MM.1S (cell line): ENCODE measurements around the gene TLR2.

ENCODE experiments used
- DNase-seq: peaks from one replicate; pipeline ENCODE4 v3.0.0-alpha.2; 2015
- H2AFZ ChIP-seq: fragments of 300-600 bp; sonication (generic); 2 replicates; pipeline ENCODE4 v1.6.0; 2016; ENCODE audit warnings: antibody characterized with exemption, low read length
- H3F3A ChIP-seq: fragments of 300-600 bp; sonication (generic); 2 replicates; pipeline ENCODE4 v1.6.1; 2016; ENCODE audit warnings: mild to moderate bottlenecking, antibody characterized with exemption, low read length, moderate library complexity, mixed read lengths; ENCODE audit not compliant: insufficient read depth
- H3K27ac ChIP-seq: fragments of 300-600 bp; sonication (generic); 2 replicates; pipeline ENCODE4 v1.5.1; 2016; ENCODE audit warnings: mild to moderate bottlenecking, low read length
- H3K27me3 ChIP-seq: fragments of 300-600 bp; sonication (generic); replicated peaks from 2 replicates; pipeline ENCODE4 v1.6.0; 2016; ENCODE audit warnings: low read length; ENCODE audit not compliant: insufficient read depth
- H3K36me3 ChIP-seq: fragments of 300-600 bp; sonication (generic); replicated peaks from 2 replicates; pipeline ENCODE4 v1.6.1; 2016; ENCODE audit warnings: mild to moderate bottlenecking, low read length, mixed read lengths; ENCODE audit not compliant: insufficient read depth
- H3K4me1 ChIP-seq: fragments of 300-600 bp; sonication (generic); 2 replicates; pipeline ENCODE4 v1.6.1; 2016; ENCODE audit warnings: low read length, mixed read lengths
- H3K4me2 ChIP-seq: fragments of 300-600 bp; sonication (generic); 2 replicates; pipeline ENCODE4 v1.6.0; 2016; ENCODE audit warnings: low read depth, low read length
- H3K4me3 ChIP-seq: fragments of 300-600 bp; sonication (generic); 2 replicates; pipeline ENCODE4 v1.5.1; 2016; ENCODE audit warnings: low read length, mixed read lengths
- H3K79me2 ChIP-seq: fragments of 300-600 bp; sonication (generic); 2 replicates; pipeline ENCODE4 v1.6.1; 2016; ENCODE audit warnings: mixed run types, low read length, mixed read lengths
- H3K9ac ChIP-seq: fragments of 300-600 bp; sonication (generic); 2 replicates; pipeline ENCODE4 v1.6.1; 2016; ENCODE audit warnings: low read length, mixed read lengths
- H3K9me2 ChIP-seq: fragments of 300-600 bp; sonication (generic); replicated peaks from 2 replicates; pipeline ENCODE4 v1.6.1; 2016; ENCODE audit warnings: mild to moderate bottlenecking, low read length, mixed read lengths; ENCODE audit not compliant: insufficient read depth
- H3K9me3 ChIP-seq: fragments of 300-600 bp; sonication (generic); replicated peaks from 2 replicates; pipeline ENCODE4 v1.6.1; 2016; ENCODE audit warnings: mild to moderate bottlenecking, low read length, mixed read lengths; ENCODE audit not compliant: insufficient read depth
- H4K20me1 ChIP-seq: fragments of 300-600 bp; sonication (generic); 2 replicates; pipeline ENCODE4 v1.6.1; 2016; ENCODE audit warnings: mild to moderate bottlenecking, low read length, moderate library complexity, mixed read lengths; ENCODE audit not compliant: insufficient read depth
- CTCF ChIP-seq: fragments of 300-600 bp; sonication (generic); IDR thresholded peaks from 2 replicates; pipeline ENCODE4 v1.5.1; 2016; ENCODE audit warnings: antibody characterized with exemption, low read length, mixed read lengths
- EZH2 ChIP-seq: fragments of 300-600 bp; sonication (generic); optimal IDR thresholded peaks from 2 replicates; pipeline ENCODE3; 2017; ENCODE audit warnings: low read depth, mild to moderate bottlenecking, antibody characterized with exemption, low read length, mixed read lengths
- EZH2phosphoT487 ChIP-seq: fragments of 300-600 bp; sonication (generic); IDR thresholded peaks from 2 replicates; pipeline ENCODE4 v1.6.1; 2018; ENCODE audit warnings: antibody characterized with exemption, low read length

TLR2 gene

GRCh38 chr4:153637201-153637600 lies 46.9 kb upstream of the TLR2 start:
- H3K4me2 ChIP-seq, result no peak overlapping the region
- no peaks in the 10 kb centered on the region for H3K9me2 ChIP-seq
- no peaks in the 10 kb centered on the region for H3K36me3 ChIP-seq
- H3K9me3 ChIP-seq, result no peaks in the 10 kb centered on the region
- no peaks in the 10 kb centered on the region for H3K27me3 ChIP-seq
- H3K9ac ChIP-seq, result no peak overlapping the region
- no peak overlapping the region for H2AFZ ChIP-seq
- TF ChIP-seq EZH2, result no peak
- H3K79me2 ChIP-seq, result no peaks in the 10 kb centered on the region
- H3F3A ChIP-seq, result no peaks in the 10 kb centered on the region
- H3K4me3 ChIP-seq, result no peak overlapping the region
- H4K20me1 ChIP-seq, result no peaks in the 10 kb centered on the region
- no peak overlapping the region for H3K27ac ChIP-seq
- H3K4me1 ChIP-seq, result no peaks in the 10 kb centered on the region
- DNase-seq, result no peak

GRCh38 chr4:153638011-153638410 lies 46.1 kb upstream of the TLR2 start:
- H3K4me1 ChIP-seq, result no peaks in the 10 kb centered on the region
- no peak for DNase-seq
- H3K36me3 ChIP-seq, result no peaks in the 10 kb centered on the region
- no peak overlapping the region for H3K4me2 ChIP-seq
- no peaks in the 10 kb centered on the region for H3K9me2 ChIP-seq
- no peaks in the 10 kb centered on the region for H3F3A ChIP-seq
- no peaks in the 10 kb centered on the region for H3K27me3 ChIP-seq
- no peak overlapping the region for H3K4me3 ChIP-seq
- no peak overlapping the region for H3K9ac ChIP-seq
- no peaks in the 10 kb centered on the region for H4K20me1 ChIP-seq
- no peaks in the 10 kb centered on the region for H3K9me3 ChIP-seq
- H3K27ac ChIP-seq, result no peak overlapping the region
- no peaks in the 10 kb centered on the region for H3K79me2 ChIP-seq
- H2AFZ ChIP-seq, result no peak overlapping the region
- TF ChIP-seq EZH2phosphoT487 (no peak), EZH2 (no peak), CTCF (no peak)

- Histone ChIP-seq H3K27me3 (no peaks in the 10 kb centered on the region), H3K9me2 (no peaks in the 10 kb centered on the region), H3K36me3 (no peaks in the 10 kb centered on the region), H3K4me3 (no peak overlapping the region), H3K9ac (no peak overlapping the region), H3F3A (no peaks in the 10 kb centered on the region), H2AFZ (no peak overlapping the region), H3K4me1 (no peaks in the 10 kb centered on the region), H3K27ac (no peak overlapping the region), H3K4me2 (no peak overlapping the region), H3K9me3 (no peaks in the 10 kb centered on the region), H4K20me1 (no peaks in the 10 kb centered on the region), H3K79me2 (no peaks in the 10 kb centered on the region)
- no peak for DNase-seq
- TF ChIP-seq CTCF, result no peak
- no peak for TF ChIP-seq EZH2phosphoT487
- TF ChIP-seq EZH2, result no peak
These were observed 45.1 kb upstream of the TLR2 start for GRCh38 chr4:153638999-153639398.

- Histone ChIP-seq H3K9me3 (no peaks in the 10 kb centered on the region), H3F3A (no peaks in the 10 kb centered on the region), H3K9ac (no peak overlapping the region), H3K4me2 (no peak overlapping the region), H3K27me3 (no peaks in the 10 kb centered on the region), H4K20me1 (no peaks in the 10 kb centered on the region), H3K79me2 (no peaks in the 10 kb centered on the region), H3K36me3 (no peaks in the 10 kb centered on the region), H3K27ac (no peak overlapping the region), H2AFZ (no peak overlapping the region), H3K4me3 (no peak overlapping the region), H3K4me1 (no peaks in the 10 kb centered on the region), H3K9me2 (no peaks in the 10 kb centered on the region)
- no peak for DNase-seq
- TF ChIP-seq EZH2phosphoT487, result no peak
- TF ChIP-seq CTCF, result no peak
- TF ChIP-seq EZH2, result no peak
These were observed 44.0 kb upstream of the TLR2 start for GRCh38 chr4:153639833-153640802.
